ENCODE measurements around the gene PKDREJ.
A peak's percentile ranks its signal among the peaks of the same experiment; 100 is the strongest.
"Not testable (repeated sequence)": the region's sequence is repeated elsewhere in the genome, so short reads cannot be mapped to it uniquely, and the experiment has no call there.

Gene PKDREJ

DNA sequence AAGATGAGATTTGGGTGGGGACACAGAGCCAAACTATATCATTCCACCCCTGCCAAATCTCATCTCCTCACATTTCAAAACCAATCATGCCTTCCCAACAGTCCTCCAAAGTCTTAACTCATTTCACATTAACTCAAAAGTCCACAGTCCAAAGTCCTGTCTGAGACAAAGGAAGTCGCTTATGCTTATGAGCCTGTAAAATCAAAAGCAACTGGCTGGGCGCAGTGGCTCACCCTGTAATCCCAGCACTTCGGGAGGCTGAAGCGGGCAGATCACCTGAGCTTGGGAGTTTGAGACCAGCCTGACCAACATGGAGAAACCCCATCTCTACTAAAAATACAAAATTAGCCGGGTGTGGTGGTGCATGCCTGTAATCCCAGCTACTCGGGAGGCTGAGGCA lies 1.4 kb upstream of the PKDREJ start:
- not testable (repeated sequence) for DNase-seq

GRCh38 chr22:46262449-46263215 lies 511 bp downstream of the PKDREJ start:
- peak in 2 of 14 donors; percentile 28 to 32 for DNase-seq

DNA sequence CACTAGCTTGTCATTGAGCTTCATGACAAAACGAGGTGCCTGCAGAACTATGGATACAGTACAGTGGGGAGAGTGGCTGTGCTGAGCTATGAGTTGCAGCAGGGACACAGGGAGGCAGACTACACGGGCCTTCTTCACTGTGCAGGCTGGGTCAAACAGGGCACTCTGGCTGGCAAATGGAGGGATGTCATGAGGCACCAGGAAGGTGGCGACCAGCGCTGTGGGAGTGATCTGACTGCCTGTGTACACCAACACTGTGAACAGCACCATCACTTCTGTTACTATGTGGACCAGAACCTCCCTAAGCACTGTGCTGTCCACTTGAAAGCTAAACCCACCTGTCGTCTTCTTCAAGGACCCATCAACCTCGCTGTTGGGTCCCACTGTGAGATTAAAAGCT lies 3.1 kb downstream of the PKDREJ start:
- no peak for DNase-seq

- no peak for DNase-seq
Measured at GRCh38 chr22:46259374-46259773, 3.8 kb downstream of the PKDREJ start.

- no peak for DNase-seq
Measured at GRCh38 chr22:46256358-46256958, 6.7 kb downstream of the PKDREJ start.

DNA sequence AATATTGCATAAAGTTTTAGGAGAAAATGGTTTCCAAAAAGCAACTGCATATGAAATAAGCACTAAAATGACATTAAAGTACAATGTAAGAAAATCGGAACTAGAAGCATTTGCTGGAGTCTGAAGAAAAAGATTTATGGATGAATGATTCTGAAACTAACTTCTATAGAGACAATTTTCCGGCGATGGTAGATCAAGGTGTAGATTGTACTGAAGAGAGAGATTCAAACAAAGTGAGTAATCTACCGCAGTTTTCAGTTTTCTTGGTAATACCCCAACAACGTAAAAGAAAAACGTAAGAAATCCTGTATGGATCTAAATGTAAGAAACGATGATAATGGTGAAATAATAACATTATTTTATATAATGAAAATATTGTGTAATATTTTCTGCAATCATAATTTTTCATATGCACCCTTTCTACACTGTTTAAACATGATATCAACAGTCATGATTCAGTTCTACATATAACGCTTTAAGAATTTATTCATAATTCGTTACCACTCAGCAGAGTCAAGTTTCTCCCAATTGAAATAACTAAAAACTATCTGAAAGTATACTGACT lies 11.2 kb downstream of the PKDREJ start:
- DNase-seq: no peak

DNA sequence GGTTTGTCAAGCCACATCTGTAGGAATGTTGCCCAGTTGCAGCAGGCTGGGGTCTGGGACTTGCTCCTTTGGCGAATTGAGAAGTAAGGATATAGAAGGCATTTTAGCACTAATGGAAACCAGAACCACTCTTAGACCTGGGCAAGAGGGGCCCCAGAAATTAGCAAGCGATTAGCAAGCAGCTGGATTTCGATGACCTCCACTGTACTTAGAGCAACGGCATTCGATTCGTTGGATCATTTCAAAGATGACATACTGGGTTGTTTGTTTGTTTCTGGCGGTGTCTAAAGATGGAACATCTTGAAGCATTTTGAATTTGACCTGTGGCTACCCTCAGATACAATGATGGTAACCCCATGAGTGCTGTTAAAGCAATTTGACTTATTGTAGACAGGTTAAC lies 11.9 kb downstream of the PKDREJ start:
- DNase-seq: no peak

GRCh38 chr22:46250783-46251125 lies 12.4 kb downstream of the PKDREJ start:
- no peak for DNase-seq

- DNase-seq: peak; percentile 54 to 94 (median 84)
Measured at GRCh38 chr22:46250035-46250782, 12.9 kb downstream of the PKDREJ start, which contains the start of gene CDPF1. CDPF1 (minus strand) TSS chr22:46250293; CDS start chr22:46248284, 2,009 bp downstream.

GRCh38 chr22:46247443-46247975 lies 15.6 kb downstream of the PKDREJ start:
- DNase-seq: no peak

GRCh38 chr22:46246178-46246577 lies 17.0 kb downstream of the PKDREJ start:
- no peak for DNase-seq

DNA sequence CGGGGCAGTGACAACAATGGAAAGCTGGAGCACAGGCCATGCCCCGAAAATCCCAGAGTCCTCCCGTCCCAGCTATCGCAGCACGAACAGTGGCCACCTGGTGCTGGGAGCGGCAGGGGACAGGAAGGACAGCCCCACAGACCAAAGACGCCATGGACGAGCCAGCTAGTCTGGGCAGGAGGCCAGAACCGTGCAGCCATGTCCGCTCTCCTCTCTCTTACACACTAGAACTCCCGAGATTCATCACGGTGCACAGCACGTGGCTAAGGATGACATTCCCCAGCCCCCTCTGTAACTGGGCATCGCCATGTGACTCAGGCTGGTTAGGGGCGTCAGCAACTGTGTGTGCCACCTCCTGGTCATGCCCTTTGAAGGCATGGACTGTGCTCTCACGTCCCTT lies 17.6 kb downstream of the PKDREJ start:
- DNase-seq: peak in 8 of 14 donors; percentile 15 to 60 (median 38)

DNA sequence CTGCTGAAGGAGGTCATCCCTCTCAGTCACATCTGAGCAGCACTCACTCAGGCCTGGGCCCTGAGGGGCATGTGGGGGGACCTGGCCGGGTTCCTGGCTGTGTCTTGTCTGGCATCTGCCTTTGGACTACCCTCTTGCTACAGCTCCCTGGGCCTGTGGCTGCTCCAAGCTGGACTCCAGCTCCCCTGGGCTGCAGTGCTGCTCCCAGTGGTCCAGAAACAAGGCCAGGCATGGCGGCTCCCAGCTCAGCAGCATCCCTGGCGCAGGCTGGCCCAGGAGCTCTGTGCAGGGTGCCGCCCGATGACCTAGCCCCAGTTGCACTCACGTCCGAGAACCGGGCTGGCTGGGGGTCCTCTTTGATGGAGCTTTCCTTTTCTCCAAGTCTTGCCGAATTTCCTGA lies 18.4 kb downstream of the PKDREJ start:
- DNase-seq: no peak

GRCh38 chr22:46242076-46242475 lies 21.1 kb downstream of the PKDREJ start:
- no peak for DNase-seq

- peak in 1 of 14 donors; percentile 19 for DNase-seq
Measured at GRCh38 chr22:46241396-46242007, 21.6 kb downstream of the PKDREJ start.

- DNase-seq: no peak
Measured at GRCh38 chr22:46240907-46241306, 22.2 kb downstream of the PKDREJ start.

DNA sequence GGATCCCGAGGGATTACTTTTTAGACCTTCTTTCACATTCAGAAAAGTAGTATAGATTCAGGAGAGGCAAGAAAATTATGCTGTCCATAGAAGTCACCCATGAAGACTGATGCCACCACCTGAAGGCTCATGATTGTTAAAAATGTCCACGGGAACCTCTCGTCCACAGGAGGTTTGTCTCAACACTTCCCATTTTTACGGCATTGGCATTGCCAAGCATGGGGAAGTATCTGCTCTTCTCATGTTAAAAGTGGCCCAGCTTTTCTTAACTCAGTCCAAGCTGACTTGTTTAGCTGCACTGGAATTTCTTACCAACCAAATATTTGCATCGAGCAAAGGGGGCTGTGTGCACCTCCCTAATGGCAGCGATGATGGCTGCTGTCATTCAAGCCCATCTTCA lies 22.6 kb downstream of the PKDREJ start:
- no peak for DNase-seq

DNA sequence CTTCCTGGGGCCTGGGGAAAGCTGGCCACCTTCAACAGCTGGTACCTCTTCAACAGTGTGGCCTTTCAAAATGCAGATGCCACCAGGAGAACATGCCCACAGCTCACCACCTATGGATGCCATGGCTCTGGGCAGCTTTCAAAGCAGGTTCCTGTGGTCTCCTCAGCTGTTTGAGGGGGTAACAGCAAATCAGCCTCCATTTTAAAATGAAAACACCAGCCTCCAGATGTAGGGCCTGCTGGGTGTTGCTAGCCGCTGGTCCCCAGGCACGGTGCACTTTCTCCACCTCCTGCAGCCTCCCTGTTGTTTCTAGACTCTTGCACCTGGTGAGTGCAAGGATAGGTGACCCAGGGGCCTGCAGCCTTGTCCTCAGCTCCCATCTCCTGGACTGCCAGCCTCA lies 23.1 kb downstream of the PKDREJ start:
- DNase-seq: no peak

DNA sequence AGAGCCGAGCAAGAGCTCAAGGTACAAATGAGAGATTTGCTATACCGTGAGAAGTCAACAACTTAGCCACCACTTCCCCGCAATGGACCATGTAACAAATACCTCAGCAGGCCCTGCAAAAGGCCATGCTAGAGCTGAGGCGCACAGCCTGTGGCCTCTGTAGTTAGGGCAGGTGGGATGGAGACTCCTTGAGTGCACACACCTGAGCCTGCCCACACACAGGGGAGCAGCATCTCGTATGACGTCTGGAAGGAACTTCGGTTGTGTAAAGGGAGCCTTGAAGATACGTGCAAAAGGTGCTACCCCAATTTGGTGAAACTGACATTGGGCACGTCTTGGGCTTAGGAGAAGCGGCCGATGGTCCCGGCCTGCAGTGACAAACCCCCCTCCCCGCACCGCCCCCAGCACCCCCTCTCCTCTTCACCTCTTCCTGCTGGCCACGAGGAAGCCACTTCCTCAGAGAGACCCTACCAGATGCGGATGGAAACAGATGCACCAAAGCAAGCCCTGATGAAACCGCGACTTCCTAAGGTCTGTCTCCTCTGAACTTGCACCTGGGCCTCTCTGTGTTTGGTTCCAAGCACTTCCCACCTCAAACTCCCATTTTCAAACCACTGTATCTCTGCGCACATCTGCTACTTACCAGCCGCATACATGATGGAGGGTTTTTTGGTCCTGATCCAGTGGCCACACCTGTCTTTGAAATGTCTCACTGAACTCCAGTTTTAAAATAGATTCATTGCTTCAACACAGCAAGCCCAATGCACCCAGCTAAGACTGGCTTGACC lies 23.7 kb downstream of the PKDREJ start:
- no peak for DNase-seq

GRCh38 chr22:46238541-46238940 lies 24.6 kb downstream of the PKDREJ start:
- DNase-seq: peak in 9 of 14 donors; percentile 17 to 49 (median 39)

DNA sequence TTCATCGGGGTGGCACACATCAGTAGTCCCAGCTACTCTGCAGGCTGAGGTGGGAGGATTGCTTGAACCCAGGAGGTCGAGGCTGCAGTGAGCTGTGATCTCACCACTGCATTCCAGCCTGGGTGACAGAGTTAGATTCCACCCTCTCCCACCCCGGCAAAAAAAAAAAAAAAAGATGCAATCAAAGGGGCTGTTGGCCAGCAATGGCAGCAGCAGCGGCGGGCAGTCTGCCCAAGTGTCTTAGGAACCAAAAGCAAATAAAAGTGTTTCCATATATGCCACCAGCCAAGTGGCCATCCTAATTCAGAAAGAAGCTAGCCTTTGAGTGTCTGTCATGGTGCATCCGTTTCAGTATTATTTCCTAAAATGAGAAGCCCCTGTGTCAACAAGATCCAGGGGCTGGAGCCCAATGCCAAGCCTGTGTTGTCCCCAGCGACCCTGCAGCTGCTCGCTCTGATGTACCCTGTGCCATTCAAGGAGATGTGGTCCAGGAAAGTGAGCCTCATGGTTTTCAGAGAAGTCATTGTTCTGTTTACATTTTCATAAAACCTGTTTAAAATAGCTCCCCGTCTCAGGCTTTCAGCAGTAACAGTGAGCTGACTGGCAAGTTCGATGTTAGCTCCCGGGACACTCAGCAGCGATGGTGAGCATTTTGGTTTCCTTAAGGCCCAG lies 25.6 kb downstream of the PKDREJ start:
- DNase-seq: peak in 1 of 14 donors; percentile 6
